ENCODE measurements around the gene SPATC1L.
A peak's percentile ranks its signal among the peaks of the same experiment; 100 is the strongest.
"Not testable (repeated sequence)": the region's sequence is repeated elsewhere in the genome, so short reads cannot be mapped to it uniquely, and the experiment has no call there.

The SPATC1L gene

GRCh38 chr21:46149205-46149901, 34.9 kb downstream of the SPATC1L start:
- no peak for DNase-seq

GRCh38 chr21:46148106-46148505, 36.2 kb downstream of the SPATC1L start:
- DNase-seq: no peak

GRCh38 chr21:46147429-46147828, 36.8 kb downstream of the SPATC1L start:
- DNase-seq: peak; percentile 1

- DNase-seq: no peak
These were observed 37.4 kb downstream of the SPATC1L start for GRCh38 chr21:46146856-46147255.

GRCh38 chr21:46145840-46146691, 38.2 kb downstream of the SPATC1L start:
- DNase-seq: no peak

GRCh38 chr21:46145159-46145839, 39.0 kb downstream of the SPATC1L start:
- DNase-seq: no peak

- DNase-seq: no peak
These were observed 39.7 kb downstream of the SPATC1L start for GRCh38 chr21:46144464-46145070.

GRCh38 chr21:46142582-46143473, 41.4 kb downstream of the SPATC1L start:
- no peak for DNase-seq

GRCh38 chr21:46141767-46142581, 42.3 kb downstream of the SPATC1L start:
- no peak for DNase-seq

GRCh38 chr21:46140352-46141003, 43.8 kb downstream of the SPATC1L start:
- DNase-seq: not testable (repeated sequence)

GRCh38 chr21:46139686-46140085, 44.6 kb downstream of the SPATC1L start:
- no peak for DNase-seq

GRCh38 chr21:46138383-46138970, 45.8 kb downstream of the SPATC1L start:
- no peak for DNase-seq

GRCh38 chr21:46137908-46138307, 46.4 kb downstream of the SPATC1L start:
- DNase-seq: no peak

- no peak for DNase-seq
These were observed 47.4 kb downstream of the SPATC1L start for GRCh38 chr21:46136739-46137349.

GRCh38 chr21:46135782-46136395, 48.4 kb downstream of the SPATC1L start:
- DNase-seq: no peak

GRCh38 chr21:46131838-46132651, 52.2 kb downstream of the SPATC1L start:
- DNase-seq: no peak

GRCh38 chr21:46131588-46131837, 52.7 kb downstream of the SPATC1L start:
- no peak for DNase-seq

- DNase-seq: no peak
These were observed 53.2 kb downstream of the SPATC1L start for GRCh38 chr21:46130831-46131587.
